Liver (tissue), 3 donors: ENCODE results near the gene TACC3.

Experiments
- CTCF ChIP-seq: fragments of 150-350 bp; IDR thresholded peaks from 2 replicates; pipeline ENCODE4 v1.5.1; 2017; ENCODE audit warnings: improper control_type of control experiment, low read depth, low read length; ENCODE audit not compliant: missing input control
- FOXA1 ChIP-seq: IDR thresholded peaks from 2 replicates; pipeline ENCODE4 v1.6.1; 2016; ENCODE audit warnings: antibody characterized with exemption
- GABPA ChIP-seq, 2 donors: IDR thresholded peaks in 1 of 2; conservative IDR thresholded peaks in 1 of 2; 2 replicates each; pipeline ENCODE4 v1.6.1; 2016; ENCODE audit warnings: antibody characterized with exemption in 2 of 2, mild to moderate bottlenecking in 1 of 2, moderate library complexity in 1 of 2
- JUND ChIP-seq, 2 donors: IDR thresholded peaks; 2 replicates each; pipeline ENCODE4 v1.6.1; 2016; ENCODE audit warnings: antibody characterized with exemption in 2 of 2
- MAX ChIP-seq: IDR thresholded peaks from 2 replicates; pipeline ENCODE4 v1.6.1; 2016; ENCODE audit warnings: antibody characterized with exemption
- NR2F2 ChIP-seq: IDR thresholded peaks from 2 replicates; pipeline ENCODE4 v1.6.1; 2016; ENCODE audit warnings: antibody characterized with exemption
- RAD21 ChIP-seq, 2 donors: IDR thresholded peaks; 2 replicates each; pipeline ENCODE4 v1.6.1; 2016; ENCODE audit warnings: antibody characterized with exemption in 2 of 2, mild to moderate bottlenecking in 2 of 2
- REST ChIP-seq: IDR thresholded peaks from 2 replicates; pipeline ENCODE4 v1.6.1; 2016; ENCODE audit warnings: antibody characterized with exemption, mild to moderate bottlenecking
- RXRA ChIP-seq, 2 donors: IDR thresholded peaks; 2 replicates each; pipeline ENCODE4 v1.6.1; 2017 to 2018; ENCODE audit warnings: antibody characterized with exemption in 2 of 2, mild to moderate bottlenecking in 1 of 2
- SP1 ChIP-seq: IDR thresholded peaks from 2 replicates; pipeline ENCODE4 v1.6.1; 2018; ENCODE audit warnings: antibody characterized with exemption, mild to moderate bottlenecking
- TAF1 ChIP-seq: conservative IDR thresholded peaks from 2 replicates; pipeline ENCODE4 v1.6.1; 2016; ENCODE audit warnings: antibody characterized with exemption, mild to moderate bottlenecking
- YY1 ChIP-seq: IDR thresholded peaks from 2 replicates; pipeline ENCODE4 v1.6.1; 2016; ENCODE audit warnings: antibody characterized with exemption, mild to moderate bottlenecking
- ZBTB33 ChIP-seq: IDR thresholded peaks from 2 replicates; pipeline ENCODE4 v1.6.1; 2016; ENCODE audit warnings: antibody characterized with exemption
- donor health status: healthy.
- donor health status: healthy.

- no peak for TF ChIP-seq CTCF
- no peak for TF ChIP-seq REST
- no peak for TF ChIP-seq TAF1
- no peak for TF ChIP-seq ZBTB33
- TF ChIP-seq GABPA (IDR thresholded peaks at IDR 0.05 in 1 of 2, conservative IDR thresholded peaks at IDR 0.05 in 1 of 2), result no peak
- no peak for TF ChIP-seq FOXA1
- no peak for TF ChIP-seq RXRA (IDR thresholded peaks at IDR 0.05)
- TF ChIP-seq RAD21 (IDR thresholded peaks at IDR 0.05), result no peak
- no peak for TF ChIP-seq YY1
- TF ChIP-seq NR2F2, result no peak
- no peak for TF ChIP-seq MAX
- no peak for TF ChIP-seq SP1
- TF ChIP-seq JUND (IDR thresholded peaks at IDR 0.05), result no peak
Observed at GRCh38 chr4:1753697-1754311, 32.5 kb downstream of the TACC3 start.
